HCT116 (cell line): ENCODE measurements around the gene SELENBP1. TPM values are rescaled to one million over a fixed set of nuclear protein-coding genes. Genes with fewer than 3 reads are reported as not detected.
A peak's percentile ranks its signal among the peaks of the same experiment; 100 is the strongest.

Source experiments
- ATAC-seq: fragments of 200-7000 bp; cut with Tn5 transposase; 2 replicates; pipeline ENCODE4 v1.9.1; 2020; ENCODE audit warnings: mild to moderate bottlenecking, moderate library complexity
- BruUV-seq: library from RNA; stranded (reverse); fragments of 400-500 nt; replicated peaks from 2 replicates; lab custom pipeline; 2021; lab: Mats Ljungman, UMichigan
- CTCF ChIA-PET: fragments of 300-600 bp; sonication (Branson Sonifier 250); formaldehyde crosslinking; loops from one replicate; lab custom pipeline; 2021; ENCODE audit warnings: antibody characterized with exemption; lab: Charles Lee
- POLR2A ChIA-PET: fragments of 300-600, 350-600 bp; sonication (Branson Sonifier 250); formaldehyde crosslinking; loops from one replicate; lab custom pipeline; 2021; ENCODE audit warnings: antibody characterized with exemption; lab: Charles Lee
- RAD21 ChIA-PET, 2 experiments: fragments of 300-600 bp; sonication (Branson Sonifier 250); formaldehyde crosslinking; loops; one replicate each; lab custom pipeline; 2023; ENCODE audit warnings: low total read pairs in 2 of 2; ENCODE audit not compliant: uncharacterized antibody in 2 of 2, unreplicated experiment in 2 of 2, low non-redundant PET in 1 of 2; lab: Charles Lee
- DNase-seq: peaks from one replicate; pipeline ENCODE4 v3.0.0-alpha.2; 2010; ENCODE audit warnings: low read depth, low spot score
- H2AFZ ChIP-seq: fragments of 200-600 bp; shearing (Covaris generic), sonication (generic); 2 replicates; pipeline ENCODE4 v1.6.1; 2017; ENCODE audit warnings: low read depth, mixed run types, mixed read lengths, antibody characterized with exemption, low read length; ENCODE audit not compliant: poor library complexity, severe bottlenecking
- H3K27ac ChIP-seq: 2 replicates; pipeline ENCODE4 v1.5.1; 2012; ENCODE audit warnings: low read depth, low read length
- H3K27me3 ChIP-seq: fragments of 200-600 bp; sonication (generic); 2 replicates; pipeline ENCODE4 v1.6.1; 2016; ENCODE audit warnings: mixed run types, low read length, mixed read lengths; ENCODE audit not compliant: insufficient read depth
- H3K36me3 ChIP-seq, 2 experiments: fragments of 200-500 bp in 1 of 2; fragments of 200-600 bp in 1 of 2; sonication (Bioruptor generic) in 1 of 2; sonication (generic) in 1 of 2; 2 replicates each; pipeline versions ENCODE4 v1.5.1 to v1.6.1; 2014 to 2016; ENCODE audit warnings: low read length in 2 of 2, inconsistent platforms in 1 of 2, mixed read lengths in 1 of 2, mixed run types in 1 of 2; ENCODE audit not compliant: insufficient read depth in 2 of 2, control insufficient read depth in 1 of 2
- H3K4me1 ChIP-seq, 2 experiments: fragments of 200-600 bp in 1 of 2; sonication (generic) in 1 of 2; 2 replicates each; pipeline versions ENCODE4 v1.5.1 to v1.6.1; 2012 to 2017; ENCODE audit warnings: low read length in 2 of 2, inconsistent platforms in 1 of 2, mild to moderate bottlenecking in 1 of 2, mixed read lengths in 1 of 2, mixed run types in 1 of 2, moderate library complexity in 1 of 2; ENCODE audit not compliant: insufficient read depth in 2 of 2, control insufficient read depth in 1 of 2
- H3K4me2 ChIP-seq: fragments of 200-600 bp; sonication (generic); 2 replicates; pipeline ENCODE4 v1.6.1; 2017; ENCODE audit warnings: mixed run types, low read length, mixed read lengths
- H3K4me3 ChIP-seq, 2 experiments: fragments of 200-600 bp in 1 of 2; sonication (generic) in 1 of 2; replicated peaks in 1 of 2; 2 replicates each; pipeline ENCODE4 v1.5.1; 2011 to 2016; ENCODE audit warnings: low read length in 2 of 2, control low read depth in 1 of 2, low read depth in 1 of 2, mild to moderate bottlenecking in 1 of 2, mixed read lengths in 1 of 2, mixed run types in 1 of 2
- H3K79me2 ChIP-seq: fragments of 200-600 bp; sonication (generic); 2 replicates; pipeline ENCODE4 v1.6.1; 2017; ENCODE audit warnings: mild to moderate bottlenecking, mixed run types, low read length, moderate library complexity, mixed read lengths; ENCODE audit not compliant: insufficient read depth
- H3K9ac ChIP-seq: fragments of 200-600 bp; sonication (generic); 2 replicates; pipeline ENCODE4 v1.6.1; 2016; ENCODE audit warnings: low read length, mixed read lengths
- H3K9me2 ChIP-seq: fragments of 200-600 bp; sonication (generic), shearing (Covaris generic); 2 replicates; pipeline ENCODE4 v1.6.1; 2017; ENCODE audit warnings: mixed run types, mild to moderate bottlenecking, moderate library complexity; ENCODE audit not compliant: insufficient read depth
- H3K9me3 ChIP-seq, 2 experiments: fragments of 200-500 bp in 1 of 2; fragments of 200-600 bp in 1 of 2; sonication (Bioruptor generic) in 1 of 2; sonication (generic) in 1 of 2; 2 replicates each; pipeline ENCODE4 v1.6.1; 2014 to 2017; ENCODE audit warnings: low read length in 2 of 2, mixed read lengths in 2 of 2, inconsistent platforms in 1 of 2, low read depth in 1 of 2, mild to moderate bottlenecking in 1 of 2, mixed run types in 1 of 2, moderate library complexity in 1 of 2; ENCODE audit not compliant: control insufficient read depth in 1 of 2, insufficient read depth in 1 of 2
- H4K20me1 ChIP-seq: fragments of 200-600 bp; sonication (generic), shearing (Covaris generic); 2 replicates; pipeline ENCODE4 v1.6.1; 2017; ENCODE audit warnings: mixed run types, mild to moderate bottlenecking, moderate library complexity; ENCODE audit not compliant: insufficient read depth
- CBX3 ChIP-seq: IDR thresholded peaks from 2 replicates; pipeline ENCODE4 v1.6.1; 2012; ENCODE audit warnings: low read depth
- CEBPB ChIP-seq: IDR thresholded peaks from 2 replicates; pipeline ENCODE4 v1.6.1; 2012; ENCODE audit warnings: low read depth
- JUND ChIP-seq: IDR thresholded peaks from 2 replicates; pipeline ENCODE4 v1.6.1; 2012
- POLR2A ChIP-seq: IDR thresholded peaks from 2 replicates; pipeline ENCODE4 v1.7.0; 2011; ENCODE audit warnings: borderline replicate concordance; ENCODE audit not compliant: insufficient read depth, insufficient read length; ENCODE audit errors: extremely low read depth
- POLR2AphosphoS5 ChIP-seq: IDR thresholded peaks from 2 replicates; pipeline ENCODE4 v1.6.1; 2011; ENCODE audit warnings: mild to moderate bottlenecking, low read depth, low read length, moderate library complexity
- RAD21 ChIP-seq: IDR thresholded peaks from 2 replicates; pipeline ENCODE4 v1.6.1; 2012; ENCODE audit warnings: low read depth, mild to moderate bottlenecking
- TCF7L2 ChIP-seq: IDR thresholded peaks from 2 replicates; pipeline ENCODE4 v1.7.0; 2011; ENCODE audit warnings: borderline replicate concordance, inconsistent platforms; ENCODE audit not compliant: insufficient read depth, insufficient read length; ENCODE audit errors: extremely low read depth
- YY1 ChIP-seq: IDR thresholded peaks from 2 replicates; pipeline ENCODE4 v1.6.1; 2011; ENCODE audit warnings: low read length, low read depth, moderate library complexity, mild to moderate bottlenecking; ENCODE audit not compliant: insufficient replicate concordance; ENCODE audit errors: extremely low read depth
- ZFX ChIP-seq: fragments of 450-650 bp; IDR thresholded peaks from 2 replicates; pipeline ENCODE4 v1.6.1; 2017
- ZNF274 ChIP-seq: fragments of 200-500 bp; sonication (Bioruptor generic); IDR thresholded peaks from 2 replicates; pipeline ENCODE4 v1.6.1; 2014; ENCODE audit warnings: mild to moderate bottlenecking, low read depth, low read length, inconsistent platforms
- intact Hi-C: fragments of 100-400 bp; cut with micrococcal nuclease; formaldehyde crosslinking; loops from 2 replicates; pipeline ENCODE4 v1.10.0; 2022
- total RNA-seq: library from RNA; stranded (reverse); gene quantifications from one replicate; pipeline ENCODE4 v1.2.1, GENCODE V29; 2021; ENCODE audit not compliant: unreplicated experiment
- TF ChIP-seq, protein P1 (sequence below): IDR thresholded peaks from 2 replicates; pipeline ENCODE4 v1.6.1; 2012

Gene SELENBP1
- total RNA-seq, 1 experiment from 2014 or later: 0.42 TPM

DNA sequence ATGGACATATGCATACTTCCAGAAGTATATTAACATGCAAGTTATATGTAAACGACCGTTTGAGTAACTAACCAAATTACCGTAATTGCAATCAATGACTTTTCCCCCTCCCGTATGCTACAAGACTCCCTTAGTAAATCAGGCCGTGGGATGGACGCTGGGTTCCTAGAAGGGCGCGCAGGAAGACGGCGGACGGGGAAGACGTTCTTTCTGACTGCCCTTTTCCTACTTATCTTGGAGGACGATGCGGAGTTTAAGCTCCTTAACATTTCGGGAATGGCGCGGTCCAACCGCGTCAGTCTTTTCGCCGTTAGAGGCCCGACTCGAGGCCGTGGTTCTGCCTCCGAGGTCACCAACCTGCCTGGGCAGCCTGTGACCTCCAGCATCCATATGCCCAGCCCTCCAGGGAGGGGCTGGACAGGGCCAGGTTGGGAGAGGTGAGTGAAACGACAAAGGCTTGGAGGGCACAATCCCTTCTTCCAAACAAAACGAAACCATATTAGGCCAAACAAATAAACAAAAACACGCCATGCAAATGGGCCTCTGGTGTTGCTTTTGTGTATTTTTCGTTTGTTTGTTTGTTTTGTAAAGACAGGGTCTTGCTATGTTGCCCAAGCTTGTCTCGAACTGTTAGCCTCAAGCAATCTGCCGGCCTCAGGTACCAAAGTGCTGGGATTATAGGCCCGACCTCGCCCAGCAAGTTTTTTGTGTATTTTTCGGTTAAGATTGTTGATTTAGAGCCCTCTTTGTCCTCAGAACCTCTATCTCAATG lies 44.4 kb downstream of the SELENBP1 start:
- RAD21 ChIA-PET: interaction anchor here in 1 of 2 experiments (1.3 kb wide), 1 partner anchor 27 kb away, joined by 4 read pairs; no protein-coding TSS in a partner anchor
- H2AFZ ChIP-seq: peak overlapping the region; percentile 90
- H3K9me3 ChIP-seq: no peaks in the 10 kb centered on the region
- H3K4me1 ChIP-seq: peaks cover 12 to 24% of the 10 kb centered on the region in 2 experiments
- no peaks in the 10 kb centered on the region; a peak in 1 of 4 replicates for H3K36me3 ChIP-seq
- POLR2A ChIA-PET: interaction anchor here (0.5 to 2.3 kb wide), 8 partner anchors 8 to 71 kb away, joined by 3 to 18 read pairs (median 6); partner anchors contain the start of genes PSMB4 and ZNF687
- ATAC-seq: peak; percentile 19
- no peaks in the 10 kb centered on the region for H3K27me3 ChIP-seq
- H3K9ac ChIP-seq: peak overlapping the region; percentile 73
- intact Hi-C loops: loop anchor here (5.0 kb wide), 1 partner anchor 131 kb away; the partner anchor contains the start of gene PIP5K1A
- CTCF ChIA-PET: interaction anchor here (0.6 to 5.2 kb wide), 6 partner anchors 12 to 69 kb away, joined by 3 to 26 read pairs (median 6); partner anchors contain the start of gene ZNF687
- TSS peak; percentile 91 for BruUV-seq
- H3K4me2 ChIP-seq: peak overlapping the region; percentile 96
- no peaks in the 10 kb centered on the region for H3K9me2 ChIP-seq
- H3K79me2 ChIP-seq: peaks cover 14% of the 10 kb centered on the region
- DNase-seq: no peak
- peak overlapping the region; percentile 80 for H3K27ac ChIP-seq
- H3K4me3 ChIP-seq: peak overlapping the region; percentile 80 to 82
- TF ChIP-seq ZNF274 (no peak), ZFX (peak; percentile 46; the same call in 1 of the 2 replicates)
- H4K20me1 ChIP-seq: no peaks in the 10 kb centered on the region

DNA sequence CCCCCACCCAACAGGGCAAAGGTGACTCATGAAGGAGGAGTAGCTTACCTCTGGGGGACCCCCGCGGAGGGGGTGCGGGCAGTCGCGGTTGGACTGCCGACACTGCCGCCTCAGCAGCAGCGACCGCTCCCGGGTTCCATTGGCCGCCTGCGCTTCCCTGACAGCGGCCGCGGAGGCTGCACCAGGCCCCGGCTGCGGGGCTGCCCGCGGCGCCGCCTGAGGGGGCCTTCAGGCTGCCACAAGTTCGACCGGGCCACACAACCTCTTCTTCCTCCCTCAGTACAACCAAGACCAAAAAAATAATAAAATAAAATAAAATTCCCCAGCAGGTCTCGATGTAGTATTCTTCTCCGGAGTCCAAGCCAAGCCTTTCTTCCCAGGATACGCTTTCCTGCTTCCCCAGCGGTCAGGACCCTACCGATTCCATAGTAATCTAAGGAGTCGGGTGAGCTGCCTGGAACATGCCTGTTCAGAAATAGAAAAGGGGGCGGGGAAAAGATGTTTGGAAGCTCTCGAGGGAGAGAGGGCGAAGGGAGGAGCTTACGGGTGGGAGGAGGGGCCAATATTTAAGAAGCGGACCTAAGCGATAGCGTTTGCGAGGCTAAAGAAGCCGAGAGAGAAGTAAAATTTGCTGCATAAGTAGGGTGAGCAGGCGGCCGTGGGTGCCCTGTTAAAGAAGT lies 45.1 kb downstream of the SELENBP1 start, which contains the start of gene PI4KB:
PI4KB (minus strand) TSS at position 194 of the 680 bp plus-strand sequence. CDS start 10,935 bp downstream, outside the sequence.
- no peaks in the 10 kb centered on the region; a peak in 1 of 4 replicates for H3K36me3 ChIP-seq
- peak; percentile 96 for ATAC-seq

More for the DNA sequence above, 45.1 kb downstream of the SELENBP1 start, which contains the start of gene PI4KB:
- H2AFZ ChIP-seq: peak within 1 kb of the TSS; percentile 90
- no TSS peak for BruUV-seq
- no peaks in the 10 kb centered on the region for H3K27me3 ChIP-seq
- ChIA-PET RAD21 (interaction anchor here (0.6 to 1.6 kb wide), 3 partner anchors 14 to 34 kb away, joined by 3 to 6 read pairs (median 4); no protein-coding TSS in a partner anchor), POLR2A (interaction anchor here (0.5 to 2.3 kb wide), 8 partner anchors 9 to 72 kb away, joined by 3 to 18 read pairs (median 6); partner anchors contain the start of genes PSMB4 and ZNF687), CTCF (interaction anchor here (0.6 to 1.9 kb wide), 5 partner anchors 13 to 70 kb away, joined by 3 to 23 read pairs (median 3); partner anchors contain the start of gene ZNF687)
- peak within 1 kb of the TSS; percentile 73 for H3K9ac ChIP-seq
- TF ChIP-seq CBX3 (no peak), RAD21 (no peak), POLR2A (peak; percentile 68), POLR2AphosphoS5 (peak; percentile 49; the same call in 1 of the 2 replicates), JUND (no peak), TCF7L2 (no peak), YY1 (peak; percentile 53), CEBPB (no peak), ZFX (peak; percentile 77)
- TF ChIP-seq, protein P1, sequence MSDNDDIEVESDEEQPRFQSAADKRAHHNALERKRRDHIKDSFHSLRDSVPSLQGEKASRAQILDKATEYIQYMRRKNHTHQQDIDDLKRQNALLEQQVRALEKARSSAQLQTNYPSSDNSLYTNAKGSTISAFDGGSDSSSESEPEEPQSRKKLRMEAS: no peak
- peaks cover 12 to 24% of the 10 kb centered on the region in 2 experiments for H3K4me1 ChIP-seq
- peak within 1 kb of the TSS; percentile 80 for H3K27ac ChIP-seq
- DNase-seq: peak; percentile 97
- H3K79me2 ChIP-seq: peaks cover 14% of the 10 kb centered on the region
- no peaks in the 10 kb centered on the region for H3K9me3 ChIP-seq
- H3K4me3 ChIP-seq: peak within 1 kb of the TSS; percentile 80 to 82
- H3K4me2 ChIP-seq: peak within 1 kb of the TSS; percentile 96
- H4K20me1 ChIP-seq: no peaks in the 10 kb centered on the region
- intact Hi-C loops: loop anchor here (5.0 kb wide), 1 partner anchor 130 kb away; the partner anchor contains the start of gene PIP5K1A
- no peaks in the 10 kb centered on the region for H3K9me2 ChIP-seq
